Peyer's patch (tissue), 4 donors: ENCODE data around the gene MYD88.

ENCODE experiments used
- CTCF ChIP-seq, 6 experiments: fragments of 450-650 bp in 4 of 6; fragments of 200-600 bp in 2 of 6; sonication (generic) in 1 of 6; IDR thresholded peaks; one replicate each; pipeline ENCODE4 v1.5.1; 2017 to 2019; ENCODE audit warnings: antibody characterized with exemption in 6 of 6, mild to moderate bottlenecking in 3 of 6, moderate library complexity in 1 of 6
- POLR2A ChIP-seq, 2 donors: fragments of 450-650 bp; IDR thresholded peaks; one replicate each; pipeline ENCODE4 v1.5.1; 2017; ENCODE audit warnings: antibody characterized with exemption in 2 of 2, mild to moderate bottlenecking in 2 of 2, moderate library complexity in 2 of 2

DNA sequence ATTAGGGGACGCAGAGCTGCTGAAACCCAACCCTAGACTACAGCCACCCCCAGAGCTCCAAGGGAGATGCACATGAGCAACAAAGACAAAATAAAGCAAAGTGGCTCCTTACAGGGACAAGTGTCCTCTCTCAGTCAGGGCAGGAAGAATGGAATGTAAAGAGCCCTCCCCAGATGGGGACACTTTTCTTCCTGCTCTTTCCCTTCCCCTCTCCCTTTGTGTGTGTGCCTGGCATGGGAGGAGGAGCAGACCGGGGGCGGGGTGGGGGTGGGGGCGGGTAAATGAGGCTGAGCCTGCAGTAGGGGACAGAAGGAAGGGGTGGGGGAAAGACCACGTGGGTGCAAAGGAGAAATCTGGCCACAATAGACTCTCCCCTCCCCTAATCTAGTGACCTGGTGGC is 38.9 kb upstream of the MYD88 start:
- no peak for TF ChIP-seq CTCF (IDR thresholded peaks at IDR 0.05)
- no peak for TF ChIP-seq POLR2A (IDR thresholded peaks at IDR 0.05)
